K562 (cell line): ENCODE data around the gene LGR6. TPM values are rescaled to one million over a fixed set of nuclear protein-coding genes. Genes with fewer than 3 reads are reported as not detected.
A peak's percentile ranks its signal among the peaks of the same experiment; 100 is the strongest.

Experiments
- BMI1 ChIP-seq: fragments of 150-350 bp; IDR thresholded peaks from 2 replicates; pipeline ENCODE4 v1.6.1; 2014; ENCODE audit warnings: low read length
- CHD4 ChIP-seq: fragments of 200-600 bp; sonication (generic); IDR thresholded peaks from 3 replicates; pipeline ENCODE4 v1.6.1; 2012; ENCODE audit warnings: low read depth, mild to moderate bottlenecking, mixed read lengths, low read length, inconsistent platforms; ENCODE audit not compliant: insufficient read depth, insufficient replicate concordance, poor library complexity, severe bottlenecking
- DIDO1 ChIP-seq: fragments of 450-650 bp; IDR thresholded peaks from 2 replicates; pipeline ENCODE4 v1.6.1; 2016; ENCODE audit warnings: low read depth, missing biosample characterization, missing genetic modification characterization
- HDAC6 ChIP-seq: IDR thresholded peaks from 2 replicates; pipeline ENCODE4 v1.6.1; 2012; ENCODE audit warnings: low read depth, mild to moderate bottlenecking, control low read depth, inconsistent platforms, low read length, moderate library complexity
- HIVEP1 ChIP-seq: fragments of 250-450 bp; sonication (Bioruptor Pico); IDR thresholded peaks from 2 replicates; pipeline ENCODE4 v1.4.0; 2020; ENCODE audit warnings: mild to moderate bottlenecking
- HMG20B ChIP-seq: fragments of 250-450 bp; sonication (Bioruptor Pico); IDR thresholded peaks from 2 replicates; pipeline ENCODE4 v1.5.0; 2021; ENCODE audit warnings: mild to moderate bottlenecking
- ILK ChIP-seq: fragments of 450-650 bp; IDR thresholded peaks from 2 replicates; pipeline ENCODE4 v1.6.1; 2016; ENCODE audit warnings: missing genetic modification characterization, low read depth, mild to moderate bottlenecking, missing compliant biosample characterization, moderate library complexity, borderline replicate concordance
- NONO ChIP-seq, 2 experiments: fragments of 200-400 bp in 1 of 2; fragments of 450-650 bp in 1 of 2; formaldehyde crosslinking in 1 of 2; IDR thresholded peaks; 2 replicates each; pipeline ENCODE4 v1.6.1; 2017; ENCODE audit warnings: low read depth in 2 of 2, mild to moderate bottlenecking in 2 of 2, moderate library complexity in 2 of 2, low read length in 1 of 2
- NR2C2 ChIP-seq, 2 experiments: fragments of 200-800 bp in 1 of 2; sonication (Bioruptor generic) in 1 of 2; sonication (generic) in 1 of 2; formaldehyde crosslinking in 1 of 2; IDR thresholded peaks; 2 replicates each; pipeline versions ENCODE4 v1.6.1 to v1.8.0; 2016 to 2022; ENCODE audit warnings: mild to moderate bottlenecking in 1 of 2, missing compliant biosample characterization in 1 of 2, missing genetic modification characterization in 1 of 2, missing genetic modification reagents in 1 of 2
- NR2F6 ChIP-seq: fragments of 450-650 bp; formaldehyde crosslinking; IDR thresholded peaks from 2 replicates; pipeline ENCODE4 v1.4.0; 2020; ENCODE audit warnings: mild to moderate bottlenecking
- SMAD3 ChIP-seq: fragments of 450-650 bp; formaldehyde crosslinking; conservative IDR thresholded peaks from 2 replicates; pipeline ENCODE4 v1.4.0; 2020; ENCODE audit warnings: mild to moderate bottlenecking
- SOX6 ChIP-seq: fragments of 450-650 bp; IDR thresholded peaks from 2 replicates; pipeline ENCODE4 v1.6.1; 2014; ENCODE audit warnings: mild to moderate bottlenecking
- ZNF408 ChIP-seq: fragments of 250-450 bp; sonication (Bioruptor Pico); IDR thresholded peaks from 2 replicates; pipeline ENCODE4 v1.4.0; 2020; ENCODE audit warnings: low read depth, mild to moderate bottlenecking, moderate library complexity
- polyA plus RNA-seq, 8 experiments: library from polyadenylated mRNA; depleted of rRNA in 4 of 8; stranded (reverse) in 5 of 8; unstranded in 3 of 8; fragments of >200 nt; fragmentation: Nextera tagmentation in 2 of 8; fragmentation: Illumina TruSeq in 1 of 8; extraction: Ambion mirVana in 2 of 8; extraction: Trizol in 1 of 8; gene quantifications; 2 replicates each; pipeline versions ENCODE4 v1.2.1 to v1.2.3, GENCODE V29; 2011 to 2014; ENCODE audit warnings: inconsistent platforms in 1 of 8, missing spikeins in 1 of 8
- total RNA-seq, 7 experiments: library from RNA; depleted of rRNA in 6 of 7; stranded (reverse); fragments of >200 nt in 6 of 7; fragmentation: Illumina TruSeq in 2 of 7; extraction: Trizol in 2 of 7; gene quantifications; 2 replicates each; pipeline versions ENCODE4 v1.2.1 to v1.2.3, GENCODE V29; 2011 to 2021; ENCODE audit warnings: low replicate concordance in 1 of 7
- TF ChIP-seq, protein P1 (sequence below): fragments of 250-450 bp; sonication (Bioruptor Pico); IDR thresholded peaks from 2 replicates; pipeline ENCODE4 v1.4.0; 2020; ENCODE audit warnings: mild to moderate bottlenecking, moderate library complexity
- TF ChIP-seq, protein P2 (sequence below): sonication (generic); formaldehyde crosslinking; IDR thresholded peaks from 2 replicates; pipeline ENCODE4 v1.8.0; 2022; ENCODE audit warnings: missing genetic modification reagents, mild to moderate bottlenecking, borderline replicate concordance
- TF ChIP-seq, protein P3 (sequence below): fragments of 250-450 bp; sonication (Bioruptor Pico); IDR thresholded peaks from 2 replicates; pipeline ENCODE4 v1.4.0; 2020
- TF ChIP-seq, protein P4 (sequence below): fragments of 450-650 bp; formaldehyde crosslinking; IDR thresholded peaks from 2 replicates; pipeline ENCODE4 v1.4.0; 2022; ENCODE audit warnings: missing genetic modification characterization
- TF ChIP-seq, protein P5 (sequence below): fragments of 450-650 bp; IDR thresholded peaks from 2 replicates; pipeline ENCODE4 v1.7.0; 2016; ENCODE audit warnings: borderline replicate concordance

Gene LGR6
- total and polyA plus RNA-seq, 9 of the 15 experiments (the other 6 are each of a cell fraction or from before 2014, with no cell fraction given): 0.01 to 0.54 (median 0.17) TPM; not detected in 1

DNA sequence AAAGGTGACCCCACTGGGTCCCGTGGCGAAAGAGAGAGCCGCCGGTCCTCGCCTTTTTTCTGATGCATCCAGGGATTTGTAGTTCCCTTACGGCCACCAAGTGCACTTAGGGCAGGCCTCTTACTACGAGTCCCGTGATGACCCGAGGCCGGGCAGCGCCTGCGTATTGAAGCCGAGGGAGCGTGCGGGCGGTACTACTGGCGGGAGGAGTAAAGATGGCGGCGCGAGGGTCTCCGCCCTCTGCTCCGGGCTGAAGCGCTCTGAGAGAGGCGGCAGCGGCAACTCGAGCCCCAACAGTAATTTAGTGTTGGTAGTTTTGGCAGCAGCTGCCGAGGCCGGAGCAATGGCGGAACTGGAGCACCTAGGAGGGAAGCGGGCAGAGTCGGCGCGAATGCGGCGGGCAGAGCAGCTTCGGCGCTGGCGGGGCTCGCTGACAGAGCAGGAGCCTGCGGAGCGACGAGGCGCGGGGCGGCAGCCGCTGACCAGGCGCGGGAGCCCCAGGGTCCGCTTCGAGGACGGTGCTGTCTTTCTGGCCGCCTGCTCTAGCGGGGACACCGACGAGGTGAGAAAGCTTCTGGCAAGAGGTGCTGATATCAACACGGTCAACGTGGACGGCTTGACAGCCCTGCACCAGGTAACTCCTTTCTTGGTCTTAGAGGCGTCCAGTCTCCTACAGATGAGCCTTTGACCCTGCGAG lies 155.1 kb downstream of the LGR6 start, which contains the start of gene PPP1R12B (continued):
- TF ChIP-seq, protein P1, sequence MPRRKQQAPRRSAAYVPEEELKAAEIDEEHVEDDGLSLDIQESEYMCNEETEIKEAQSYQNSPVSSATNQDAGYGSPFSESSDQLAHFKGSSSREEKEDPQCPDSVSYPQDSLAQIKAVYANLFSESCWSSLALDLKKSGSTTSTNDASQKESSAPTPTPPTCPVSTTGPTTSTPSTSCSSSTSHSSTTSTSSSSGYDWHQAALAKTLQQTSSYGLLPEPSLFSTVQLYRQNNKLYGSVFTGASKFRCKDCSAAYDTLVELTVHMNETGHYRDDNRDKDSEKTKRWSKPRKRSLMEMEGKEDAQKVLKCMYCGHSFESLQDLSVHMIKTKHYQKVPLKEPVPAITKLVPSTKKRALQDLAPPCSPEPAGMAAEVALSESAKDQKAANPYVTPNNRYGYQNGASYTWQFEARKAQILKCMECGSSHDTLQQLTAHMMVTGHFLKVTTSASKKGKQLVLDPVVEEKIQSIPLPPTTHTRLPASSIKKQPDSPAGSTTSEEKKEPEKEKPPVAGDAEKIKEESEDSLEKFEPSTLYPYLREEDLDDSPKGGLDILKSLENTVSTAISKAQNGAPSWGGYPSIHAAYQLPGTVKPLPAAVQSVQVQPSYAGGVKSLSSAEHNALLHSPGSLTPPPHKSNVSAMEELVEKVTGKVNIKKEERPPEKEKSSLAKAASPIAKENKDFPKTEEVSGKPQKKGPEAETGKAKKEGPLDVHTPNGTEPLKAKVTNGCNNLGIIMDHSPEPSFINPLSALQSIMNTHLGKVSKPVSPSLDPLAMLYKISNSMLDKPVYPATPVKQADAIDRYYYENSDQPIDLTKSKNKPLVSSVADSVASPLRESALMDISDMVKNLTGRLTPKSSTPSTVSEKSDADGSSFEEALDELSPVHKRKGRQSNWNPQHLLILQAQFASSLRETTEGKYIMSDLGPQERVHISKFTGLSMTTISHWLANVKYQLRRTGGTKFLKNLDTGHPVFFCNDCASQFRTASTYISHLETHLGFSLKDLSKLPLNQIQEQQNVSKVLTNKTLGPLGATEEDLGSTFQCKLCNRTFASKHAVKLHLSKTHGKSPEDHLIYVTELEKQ (CRISPR knock-in tag): no peak
- TF ChIP-seq SMAD3: peak; percentile 83
- no peak for TF ChIP-seq ILK (tag)
- no peak for TF ChIP-seq BMI1
- peak; percentile 18; the same call in 1 of the 2 replicates for TF ChIP-seq ZNF408 (CRISPR knock-in tag)
- TF ChIP-seq HDAC6: no peak
- TF ChIP-seq DIDO1 (tag): peak; percentile 99
- peak; percentile 97 for TF ChIP-seq NR2C2 (CRISPR knock-in tag; IDR thresholded peaks at IDR 0.05)
- peak; percentile 100 for TF ChIP-seq NR2C2 (tag; IDR thresholded peaks at IDR 0.05)
- TF ChIP-seq, protein P2, sequence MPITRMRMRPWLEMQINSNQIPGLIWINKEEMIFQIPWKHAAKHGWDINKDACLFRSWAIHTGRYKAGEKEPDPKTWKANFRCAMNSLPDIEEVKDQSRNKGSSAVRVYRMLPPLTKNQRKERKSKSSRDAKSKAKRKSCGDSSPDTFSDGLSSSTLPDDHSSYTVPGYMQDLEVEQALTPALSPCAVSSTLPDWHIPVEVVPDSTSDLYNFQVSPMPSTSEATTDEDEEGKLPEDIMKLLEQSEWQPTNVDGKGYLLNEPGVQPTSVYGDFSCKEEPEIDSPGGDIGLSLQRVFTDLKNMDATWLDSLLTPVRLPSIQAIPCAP (CRISPR knock-in tag): no peak
- TF ChIP-seq CHD4: no peak
- TF ChIP-seq, protein P3, sequence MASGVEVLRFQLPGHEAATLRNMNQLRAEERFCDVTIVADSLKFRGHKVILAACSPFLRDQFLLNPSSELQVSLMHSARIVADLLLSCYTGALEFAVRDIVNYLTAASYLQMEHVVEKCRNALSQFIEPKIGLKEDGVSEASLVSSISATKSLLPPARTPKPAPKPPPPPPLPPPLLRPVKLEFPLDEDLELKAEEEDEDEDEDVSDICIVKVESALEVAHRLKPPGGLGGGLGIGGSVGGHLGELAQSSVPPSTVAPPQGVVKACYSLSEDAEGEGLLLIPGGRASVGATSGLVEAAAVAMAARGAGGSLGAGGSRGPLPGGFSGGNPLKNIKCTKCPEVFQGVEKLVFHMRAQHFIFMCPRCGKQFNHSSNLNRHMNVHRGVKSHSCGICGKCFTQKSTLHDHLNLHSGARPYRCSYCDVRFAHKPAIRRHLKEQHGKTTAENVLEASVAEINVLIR (CRISPR knock-in tag): no peak; the same call in none of the 2 replicates
- TF ChIP-seq NONO (IDR thresholded peaks at IDR 0.05; ENCODE audit: low read depth in 2 of 2, low read length in 1 of 2): 0 out of 4 replicates have a peak, but pooled peaks of 1 of the 2 experiments have one; percentile 28
- 0 out of 2 replicates have a peak, but pooled peaks have one; percentile 4 for TF ChIP-seq HIVEP1
- TF ChIP-seq SOX6: peak; percentile 15; the same call in 1 of the 2 replicates
- no peak for TF ChIP-seq HMG20B (CRISPR knock-in tag)
- TF ChIP-seq NR2F6: no peak; the same call in 1 of the 2 replicates
- TF ChIP-seq, protein P4, sequence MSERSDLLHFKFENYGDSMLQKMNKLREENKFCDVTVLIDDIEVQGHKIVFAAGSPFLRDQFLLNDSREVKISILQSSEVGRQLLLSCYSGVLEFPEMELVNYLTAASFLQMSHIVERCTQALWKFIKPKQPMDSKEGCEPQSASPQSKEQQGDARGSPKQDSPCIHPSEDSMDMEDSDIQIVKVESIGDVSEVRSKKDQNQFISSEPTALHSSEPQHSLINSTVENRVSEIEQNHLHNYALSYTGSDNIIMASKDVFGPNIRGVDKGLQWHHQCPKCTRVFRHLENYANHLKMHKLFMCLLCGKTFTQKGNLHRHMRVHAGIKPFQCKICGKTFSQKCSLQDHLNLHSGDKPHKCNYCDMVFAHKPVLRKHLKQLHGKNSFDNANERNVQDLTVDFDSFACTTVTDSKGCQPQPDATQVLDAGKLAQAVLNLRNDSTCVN (CRISPR knock-in tag): no peak
- TF ChIP-seq, protein P5, sequence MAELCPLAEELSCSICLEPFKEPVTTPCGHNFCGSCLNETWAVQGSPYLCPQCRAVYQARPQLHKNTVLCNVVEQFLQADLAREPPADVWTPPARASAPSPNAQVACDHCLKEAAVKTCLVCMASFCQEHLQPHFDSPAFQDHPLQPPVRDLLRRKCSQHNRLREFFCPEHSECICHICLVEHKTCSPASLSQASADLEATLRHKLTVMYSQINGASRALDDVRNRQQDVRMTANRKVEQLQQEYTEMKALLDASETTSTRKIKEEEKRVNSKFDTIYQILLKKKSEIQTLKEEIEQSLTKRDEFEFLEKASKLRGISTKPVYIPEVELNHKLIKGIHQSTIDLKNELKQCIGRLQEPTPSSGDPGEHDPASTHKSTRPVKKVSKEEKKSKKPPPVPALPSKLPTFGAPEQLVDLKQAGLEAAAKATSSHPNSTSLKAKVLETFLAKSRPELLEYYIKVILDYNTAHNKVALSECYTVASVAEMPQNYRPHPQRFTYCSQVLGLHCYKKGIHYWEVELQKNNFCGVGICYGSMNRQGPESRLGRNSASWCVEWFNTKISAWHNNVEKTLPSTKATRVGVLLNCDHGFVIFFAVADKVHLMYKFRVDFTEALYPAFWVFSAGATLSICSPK: no peak
